HuH-7 (cell line): ENCODE data around the gene PCDHGB5.
"Not testable (repeated sequence)": the region's sequence is repeated elsewhere in the genome, so short reads cannot be mapped to it uniquely, and the experiment has no call there.

Experiments
- DNase-seq: peaks from one replicate; pipeline ENCODE4 v3.0.0; 2011; ENCODE audit warnings: low spot score

The PCDHGB5 gene

GRCh38 chr5:141382469-141383294 lies 15.1 kb upstream of the PCDHGB5 start, which contains the start of gene PCDHGA7:
PCDHGA7 (plus strand) TSS chr5:141382742; CDS start chr5:141382900, 158 bp downstream.
- DNase-seq = peak; percentile 70

- no peak for DNase-seq
Observed at GRCh38 chr5:141383345-141383744, 14.4 kb upstream of the PCDHGB5 start.

- no peak for DNase-seq
Observed at GRCh38 chr5:141384471-141385267, 13.1 kb upstream of the PCDHGB5 start.

- DNase-seq = not testable (repeated sequence)
Observed at GRCh38 chr5:141387557-141388311, 10.0 kb upstream of the PCDHGB5 start, which contains the start of gene PCDHGB4. PCDHGB4 (plus strand) TSS chr5:141387698; CDS start chr5:141387885, 187 bp downstream.

GRCh38 chr5:141388661-141389060 lies 9.1 kb upstream of the PCDHGB5 start:
- DNase-seq = no peak

GRCh38 chr5:141389153-141390042 lies 8.3 kb upstream of the PCDHGB5 start:
- DNase-seq = no peak

- no peak for DNase-seq
Observed at GRCh38 chr5:141392429-141393198, 5.1 kb upstream of the PCDHGB5 start, which contains the start of gene PCDHGA8. PCDHGA8 (plus strand) TSS chr5:141392633; CDS start chr5:141392814, 181 bp downstream.

- no peak for DNase-seq
Observed at GRCh38 chr5:141393267-141393666, 4.5 kb upstream of the PCDHGB5 start.

- not testable (repeated sequence) for DNase-seq
Observed at GRCh38 chr5:141394401-141395187, 3.2 kb upstream of the PCDHGB5 start.

GRCh38 chr5:141398608-141399007 lies 861 bp downstream of the PCDHGB5 start:
- DNase-seq = no peak

- DNase-seq = no peak
Observed at GRCh38 chr5:141399555-141400258, 2.0 kb downstream of the PCDHGB5 start.

GRCh38 chr5:141402553-141403243 lies 5.0 kb downstream of the PCDHGB5 start, which contains the start of gene PCDHGA9:
PCDHGA9 (plus strand) TSS chr5:141402778; CDS start chr5:141402953, 175 bp downstream.
- DNase-seq = peak; percentile 38

- no peak for DNase-seq
Observed at GRCh38 chr5:141403387-141403786, 5.6 kb downstream of the PCDHGB5 start.

GRCh38 chr5:141407790-141408505 lies 10.2 kb downstream of the PCDHGB5 start, which contains the start of gene PCDHGB6:
PCDHGB6 (plus strand) TSS chr5:141408021; CDS start chr5:141408203, 182 bp downstream.
- DNase-seq = not testable (repeated sequence)

- no peak for DNase-seq
Observed at GRCh38 chr5:141409598-141410306, 12.0 kb downstream of the PCDHGB5 start.

- DNase-seq = no peak
Observed at GRCh38 chr5:141411575-141411974, 13.8 kb downstream of the PCDHGB5 start.
